H4 (cell line): ENCODE measurements around the gene LMBRD1. TPM values are rescaled to one million over a fixed set of nuclear protein-coding genes. Genes with fewer than 3 reads are reported as not detected.
A peak's percentile ranks its signal among the peaks of the same experiment; 100 is the strongest.
"Not testable (repeated sequence)": the region's sequence is repeated elsewhere in the genome, so short reads cannot be mapped to it uniquely, and the experiment has no call there.

Experiments
- DNase-seq: peaks from one replicate; pipeline ENCODE4 v3.0.0-alpha.2; 2015; ENCODE audit warnings: low spot score
- total RNA-seq: library from RNA; depleted of rRNA; stranded (reverse); fragments of >200 nt; shearing (Covaris generic); gene quantifications from 2 replicates; pipeline ENCODE4 v1.2.3, GENCODE V29; 2014

The LMBRD1 gene
- total RNA-seq, 1 experiment from 2014 or later: 42.9 TPM

GRCh38 chr6:69798796-69799195 lies 2.0 kb upstream of the LMBRD1 start:
- DNase-seq: not testable (repeated sequence)

DNA sequence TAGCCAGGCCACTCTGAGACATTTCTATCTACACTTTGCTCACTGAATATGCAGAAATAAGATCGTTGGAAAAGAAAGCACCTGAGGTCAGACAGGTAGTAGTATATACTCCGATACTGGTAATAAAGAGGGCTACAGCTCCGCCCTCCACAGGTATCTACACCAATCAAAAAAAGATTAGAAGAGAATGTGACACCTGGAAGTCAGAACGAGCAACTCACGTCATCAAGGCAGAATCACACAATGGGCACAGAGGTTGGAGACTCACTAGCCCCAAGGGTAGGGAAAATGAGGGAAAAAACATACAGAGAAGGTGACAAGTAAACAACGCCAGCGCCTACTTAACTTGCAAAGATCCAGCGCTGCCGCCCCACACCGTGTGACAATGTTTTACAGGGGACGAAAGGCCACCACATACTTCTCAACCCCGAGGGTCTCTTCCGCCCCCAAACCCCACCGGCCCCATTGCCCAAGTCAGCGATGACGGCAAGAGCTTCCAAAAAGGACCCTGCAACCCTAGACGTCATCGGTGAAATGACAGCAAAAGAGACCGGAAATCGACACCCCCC lies 653 bp downstream of the LMBRD1 start:
- peak; percentile 47 for DNase-seq

GRCh38 chr6:69795469-69796072 lies 1.2 kb downstream of the LMBRD1 start:
- DNase-seq: no peak

- no peak for DNase-seq
Measured at GRCh38 chr6:69792292-69792691, 4.5 kb downstream of the LMBRD1 start.

DNA sequence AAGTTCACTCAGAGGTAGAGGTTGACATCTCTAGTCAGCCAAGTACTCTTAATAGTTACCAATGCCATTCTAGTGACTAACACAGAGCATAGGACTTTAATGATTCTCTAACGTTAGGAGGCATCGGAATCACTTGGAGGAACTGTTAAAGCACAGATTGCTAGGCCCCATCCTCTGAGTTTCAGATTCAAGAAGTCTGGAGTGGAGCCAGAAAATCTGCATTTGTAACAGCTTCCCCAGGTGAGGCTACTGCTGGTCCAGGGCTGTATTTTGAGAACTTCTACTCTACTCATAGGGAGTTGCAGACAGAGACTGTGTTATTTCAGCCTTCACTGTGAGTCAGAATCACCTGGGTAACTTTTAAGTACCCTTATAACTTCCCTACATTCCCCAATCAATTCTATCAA lies 5.7 kb downstream of the LMBRD1 start:
- no peak for DNase-seq

GRCh38 chr6:69790629-69791028 lies 6.2 kb downstream of the LMBRD1 start:
- no peak for DNase-seq

GRCh38 chr6:69789578-69789977 lies 7.2 kb downstream of the LMBRD1 start:
- no peak for DNase-seq

- not testable (repeated sequence) for DNase-seq
Measured at GRCh38 chr6:69787436-69787835, 9.4 kb downstream of the LMBRD1 start.

GRCh38 chr6:69785697-69786096 lies 11.1 kb downstream of the LMBRD1 start:
- DNase-seq: no peak

DNA sequence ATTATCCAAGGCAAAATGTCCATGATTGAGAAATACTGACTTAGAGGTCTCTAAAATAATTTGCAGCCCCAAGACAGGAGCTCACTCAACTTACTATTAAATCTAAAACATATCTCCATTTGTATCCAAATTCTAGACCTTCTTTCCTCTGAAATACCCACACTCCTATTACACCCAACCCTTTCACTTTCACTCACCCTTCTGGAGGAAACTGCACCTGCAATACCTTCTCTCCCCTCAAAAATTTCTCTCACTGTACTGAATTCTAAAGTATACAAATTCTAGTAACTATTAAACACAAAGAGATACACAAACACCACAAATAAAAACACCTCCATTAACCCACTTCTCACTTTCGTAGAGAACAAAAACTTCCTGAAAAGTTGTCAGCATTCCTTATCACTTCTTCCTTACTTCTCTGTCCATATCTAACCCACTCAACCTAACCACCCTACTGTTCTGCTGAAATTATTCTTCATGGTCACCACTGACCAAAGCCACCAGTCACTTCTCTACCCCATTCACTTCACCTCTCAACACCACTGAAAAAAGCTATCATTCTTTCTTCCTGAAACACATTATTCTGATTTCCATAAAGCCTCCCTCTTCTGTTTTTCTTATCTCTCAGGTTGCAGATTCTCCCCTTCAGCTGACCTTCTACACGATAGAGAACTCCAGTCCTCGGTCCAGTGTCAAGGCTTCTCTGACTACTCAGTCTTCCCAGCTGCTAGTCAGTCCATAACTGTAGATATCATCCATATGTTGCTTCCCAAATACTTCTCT lies 12.0 kb downstream of the LMBRD1 start:
- no peak for DNase-seq

DNA sequence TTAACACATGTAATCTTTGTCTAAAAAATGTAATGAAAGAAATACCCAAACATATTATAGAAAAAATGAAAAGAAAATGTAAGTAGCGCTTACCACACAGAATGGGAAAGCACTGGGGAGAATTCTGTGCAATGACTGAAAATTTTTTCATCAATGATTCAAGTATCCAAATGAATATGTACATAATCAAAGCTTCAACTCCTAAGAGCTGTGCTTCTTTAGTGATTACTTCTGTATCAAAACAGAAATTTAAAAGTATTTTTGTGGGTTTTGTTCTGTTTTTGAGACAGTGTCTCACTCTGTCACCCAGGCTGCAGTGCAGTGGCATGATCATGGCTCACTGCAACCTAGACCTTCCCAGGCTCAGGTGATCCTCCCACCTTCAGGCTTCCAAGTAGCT lies 13.7 kb downstream of the LMBRD1 start:
- DNase-seq: no peak

DNA sequence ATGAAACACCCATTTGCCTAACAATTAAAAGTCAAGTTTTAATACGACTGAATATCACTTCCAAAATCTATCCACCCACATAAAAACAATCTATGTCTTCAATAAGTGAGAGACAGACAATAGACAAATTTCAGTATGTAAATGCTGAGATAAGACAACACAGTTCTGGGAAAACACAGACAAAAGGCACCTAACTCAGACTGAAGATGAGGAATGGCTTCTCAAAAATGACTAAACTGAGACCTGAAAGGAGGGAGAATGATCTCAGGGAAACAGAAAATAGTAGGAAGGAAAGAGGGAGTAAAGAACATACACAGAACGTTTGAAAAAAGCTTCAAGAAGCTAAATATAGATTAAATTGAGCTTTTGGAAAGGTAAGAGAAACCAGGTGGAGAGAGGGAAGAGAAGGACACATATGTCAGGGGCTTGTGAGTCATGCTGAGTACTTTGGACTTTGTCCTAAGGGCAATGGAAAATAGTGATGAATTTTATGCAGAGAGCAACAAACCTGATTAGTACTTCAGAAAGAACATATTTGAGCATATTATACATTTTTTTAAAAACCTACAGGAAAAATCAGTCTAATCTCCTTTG lies 16.1 kb downstream of the LMBRD1 start:
- DNase-seq: no peak

- no peak for DNase-seq
Measured at GRCh38 chr6:69775941-69776340, 20.9 kb downstream of the LMBRD1 start.

DNA sequence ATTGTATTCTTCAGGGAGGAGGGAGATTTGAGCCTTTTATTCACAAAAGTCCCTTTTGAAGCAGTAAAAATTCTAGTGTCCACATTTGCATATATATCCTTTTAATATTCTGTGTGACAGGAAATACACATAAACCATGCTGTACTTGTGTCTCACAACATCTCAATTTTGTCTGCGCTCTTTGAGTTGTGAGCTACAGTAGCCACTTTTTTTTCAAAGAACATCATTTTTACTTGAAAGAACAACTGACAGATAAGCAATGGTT lies 21.3 kb downstream of the LMBRD1 start:
- DNase-seq: no peak

GRCh38 chr6:69774740-69775584 lies 21.8 kb downstream of the LMBRD1 start:
- no peak for DNase-seq

DNA sequence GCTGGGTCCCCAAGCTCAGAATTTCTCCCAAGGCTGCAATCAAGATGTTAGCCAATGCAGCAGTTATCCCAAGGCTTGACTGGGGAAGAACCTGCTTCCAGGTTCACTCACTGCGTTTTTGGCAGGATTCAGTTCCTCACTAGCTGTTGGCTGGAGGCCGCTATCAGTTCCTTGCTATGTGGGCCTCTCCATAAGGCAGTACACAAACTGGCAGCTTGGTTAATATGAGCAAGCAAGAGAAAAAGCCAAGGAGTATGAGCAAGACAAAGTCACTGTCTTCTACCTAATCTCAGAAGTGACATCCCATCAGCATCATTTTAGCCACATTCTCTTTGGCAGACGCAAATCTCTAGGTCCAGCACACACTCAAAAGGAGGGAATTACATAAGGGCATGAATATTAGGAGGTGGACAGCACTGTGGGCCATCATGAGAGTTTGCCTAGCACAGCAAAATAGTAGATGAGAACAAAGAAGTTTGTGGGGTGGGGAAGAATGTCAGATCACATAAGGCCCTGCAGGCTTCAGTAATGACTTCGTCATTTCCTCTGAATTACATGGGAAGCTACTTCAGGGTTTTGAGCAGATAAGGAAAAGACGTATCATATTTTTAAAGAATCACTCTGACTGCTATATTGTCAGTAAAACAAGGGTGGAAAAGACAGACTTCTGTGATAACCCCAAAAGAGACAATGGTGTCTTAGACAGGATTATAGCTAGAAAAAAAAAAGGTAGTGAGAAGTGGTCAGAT lies 25.5 kb downstream of the LMBRD1 start:
- no peak for DNase-seq

GRCh38 chr6:69768664-69769063 lies 28.1 kb downstream of the LMBRD1 start:
- no peak for DNase-seq

DNA sequence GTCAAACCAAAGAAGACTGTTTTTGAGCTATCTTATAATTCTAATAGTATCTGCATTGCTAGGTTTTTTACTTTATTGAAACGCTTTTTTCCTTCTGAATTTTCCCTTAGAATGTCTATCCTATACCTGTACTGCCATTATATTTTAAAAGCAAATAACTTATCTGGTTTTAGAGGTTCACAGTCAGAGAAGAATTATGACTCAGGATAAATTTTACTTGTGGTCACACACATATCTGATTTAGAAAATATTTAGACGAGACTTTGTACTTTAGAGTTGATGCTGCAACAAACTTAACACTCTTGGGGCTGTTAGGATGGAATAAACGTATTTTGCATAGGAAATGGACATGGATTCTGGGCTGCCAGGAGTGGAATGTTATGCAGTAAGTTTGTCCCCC lies 33.0 kb downstream of the LMBRD1 start:
- DNase-seq: no peak

GRCh38 chr6:69761853-69762252 lies 35.0 kb downstream of the LMBRD1 start:
- no peak for DNase-seq

GRCh38 chr6:69758214-69758613 lies 38.6 kb downstream of the LMBRD1 start:
- no peak for DNase-seq

DNA sequence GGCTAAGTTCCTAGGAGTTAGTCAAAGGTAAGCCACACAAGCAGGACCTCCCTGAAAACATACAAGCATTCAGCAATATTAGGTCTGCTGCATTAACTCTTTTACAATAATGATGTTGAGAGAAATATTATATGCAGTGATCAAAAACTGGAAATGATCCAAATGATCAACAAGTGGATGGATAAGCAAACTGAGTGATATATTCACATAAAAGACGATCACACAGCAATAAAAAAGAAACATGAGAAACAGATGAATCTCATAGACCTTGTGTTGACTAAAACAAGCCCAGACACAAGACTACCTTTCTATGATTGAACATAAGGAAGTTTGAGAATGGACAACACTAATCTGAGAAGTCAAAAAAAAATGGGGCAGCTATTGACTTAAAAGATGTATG lies 39.9 kb downstream of the LMBRD1 start:
- no peak for DNase-seq
